K562 (cell line): ENCODE measurements around the gene GSC. TPM values are rescaled to one million over a fixed set of nuclear protein-coding genes. Genes with fewer than 3 reads are reported as not detected.

Experiments
- ATAC-seq: fragments of 200-7000 bp; cut with Tn5 transposase; 3 replicates; pipeline ENCODE4 v1.9.1; 2020; ENCODE audit warnings: moderate library complexity
- BruUV-seq: library from RNA; stranded (reverse); fragments of 400-500 nt; replicated peaks from 2 replicates; lab custom pipeline; 2021; lab: Mats Ljungman, UMichigan
- CTCF ChIA-PET: fragments of 300-600 bp; formaldehyde crosslinking; extraction: SDS; loops from one replicate; lab custom pipeline; 2021; ENCODE audit warnings: low intra/inter-chr PET ratio; lab: Yijun Ruan, JAX
- POLR2A ChIA-PET: fragments of 300-600, 350-650 bp; sonication (Branson Sonifier 250); formaldehyde crosslinking; extraction: SDS; loops from one replicate; lab custom pipeline; 2021; ENCODE audit warnings: antibody characterized with exemption, inconsistent platforms; lab: Yijun Ruan, JAX
- DNase-seq, 4 experiments: peaks; one replicate each; pipeline versions ENCODE4 v3.0.0 to v3.0.0-alpha.2; 2011 to 2018; ENCODE audit warnings: low spot score in 3 of 4, mixed read lengths in 3 of 4; ENCODE audit errors: extremely low read depth in 1 of 4
- FAIRE-seq: peaks from 2 replicates; lab custom pipeline; 2011; peaks lifted over from hg19 to GRCh38; lab: Jason Lieb, UNC
- H2AFZ ChIP-seq: 2 replicates; pipeline ENCODE4 v1.6.0; 2011; ENCODE audit warnings: low read depth, low read length, control low read depth, inconsistent platforms
- H3K27ac ChIP-seq: fragments of 200-600 bp; 3 replicates; pipeline ENCODE4 v1.8.0; 2011; ENCODE audit warnings: low read depth, mild to moderate bottlenecking, control low read depth, inconsistent platforms, low read length, moderate library complexity, mixed read lengths; ENCODE audit errors: extremely low read depth
- H3K27me3 ChIP-seq, 2 experiments: fragments of 300-600 bp in 1 of 2; 2 replicates in 1 of 2; 3 replicates in 1 of 2; pipeline versions ENCODE4 v1.6.0 to v1.8.0; 2011; ENCODE audit warnings: inconsistent platforms in 2 of 2, low read length in 2 of 2, mild to moderate bottlenecking in 1 of 2, mixed read lengths in 1 of 2, moderate library complexity in 1 of 2; ENCODE audit not compliant: control insufficient read depth in 2 of 2, insufficient read depth in 2 of 2
- H3K36me3 ChIP-seq: fragments of 300-600 bp; 3 replicates; pipeline ENCODE4 v1.8.0; 2011; ENCODE audit warnings: mild to moderate bottlenecking, low read length, inconsistent platforms; ENCODE audit not compliant: control insufficient read depth, insufficient read depth
- H3K4me1 ChIP-seq, 2 experiments: fragments of 200-600 bp in 1 of 2; replicated peaks in 1 of 2; 2 replicates in 1 of 2; 3 replicates in 1 of 2; pipeline versions ENCODE4 v1.5.1 to v1.8.0; 2011; ENCODE audit warnings: inconsistent platforms in 2 of 2, low read length in 2 of 2, mild to moderate bottlenecking in 1 of 2, mixed read lengths in 1 of 2, moderate library complexity in 1 of 2; ENCODE audit not compliant: control insufficient read depth in 2 of 2, insufficient read depth in 2 of 2
- H3K4me2 ChIP-seq: 2 replicates; pipeline ENCODE4 v1.6.1; 2011; ENCODE audit warnings: low read length, control low read depth, inconsistent platforms, mixed read lengths; ENCODE audit not compliant: insufficient read depth
- H3K4me3 ChIP-seq: fragments of 200-600 bp; sonication (generic), shearing (Covaris generic); 2 replicates; pipeline ENCODE4 v1.5.1; 2016; ENCODE audit warnings: control low read depth, inconsistent platforms
- H3K79me2 ChIP-seq: fragments of 200-600 bp; 3 replicates; pipeline ENCODE4 v1.8.0; 2011; ENCODE audit warnings: low read length, inconsistent platforms; ENCODE audit not compliant: control insufficient read depth, insufficient read depth
- H3K9ac ChIP-seq, 2 experiments: 2 replicates each; pipeline versions ENCODE4 v1.6.0 to v1.6.1; 2011; ENCODE audit warnings: low read depth in 2 of 2, low read length in 2 of 2, control low read depth in 1 of 2, inconsistent platforms in 1 of 2, mild to moderate bottlenecking in 1 of 2, mixed read lengths in 1 of 2; ENCODE audit not compliant: insufficient read depth in 1 of 2
- H3K9me1 ChIP-seq: one replicate; pipeline ENCODE4 v1.6.0; 2011; ENCODE audit warnings: inconsistent platforms, mild to moderate bottlenecking, low read length, moderate library complexity; ENCODE audit not compliant: control insufficient read depth, insufficient read depth
- H3K9me3 ChIP-seq: replicated peaks from 2 replicates; pipeline ENCODE4 v1.5.1; 2011; ENCODE audit warnings: low read depth, low read length, inconsistent platforms; ENCODE audit not compliant: control insufficient read depth, insufficient read depth
- H4K20me1 ChIP-seq: replicated peaks from 2 replicates; pipeline ENCODE4 v1.6.1; 2011; ENCODE audit warnings: low read length, inconsistent platforms, mixed read lengths; ENCODE audit not compliant: control insufficient read depth, insufficient read depth
- CBFB ChIP-seq: sonication (generic); formaldehyde crosslinking; IDR thresholded peaks from 2 replicates; pipeline ENCODE4 v1.4.0; 2020; ENCODE audit warnings: mild to moderate bottlenecking, missing genetic modification reagents
- DACH1 ChIP-seq: fragments of 450-650 bp; IDR thresholded peaks from 2 replicates; pipeline ENCODE4 v1.6.1; 2018; ENCODE audit not compliant: partially characterized antibody
- ETV6 ChIP-seq, 3 experiments: fragments of 150-350 bp in 1 of 3; sonication (generic) in 1 of 3; formaldehyde crosslinking in 1 of 3; IDR thresholded peaks; 2 replicates each; pipeline versions ENCODE4 v1.6.1 to v1.8.0; 2014 to 2022; ENCODE audit warnings: borderline replicate concordance in 2 of 3, low read depth in 2 of 3, antibody characterized with exemption in 1 of 3, low read length in 1 of 3, mild to moderate bottlenecking in 1 of 3, missing genetic modification reagents in 1 of 3
- GABPA ChIP-seq: fragments of 200-800 bp; sonication (Bioruptor generic); conservative IDR thresholded peaks from 2 replicates; pipeline ENCODE4 v1.6.1; 2016; ENCODE audit warnings: low read depth, missing genetic modification characterization, missing compliant biosample characterization
- HDAC6 ChIP-seq: IDR thresholded peaks from 2 replicates; pipeline ENCODE4 v1.6.1; 2012; ENCODE audit warnings: low read depth, mild to moderate bottlenecking, control low read depth, inconsistent platforms, low read length, moderate library complexity
- HMG20A ChIP-seq: fragments of 450-650 bp; formaldehyde crosslinking; conservative IDR thresholded peaks from 2 replicates; pipeline ENCODE4 v1.4.0; 2020; ENCODE audit warnings: mild to moderate bottlenecking, mixed read lengths
- RBM17 ChIP-seq: fragments of 200-400 bp; formaldehyde crosslinking; IDR thresholded peaks from 2 replicates; pipeline ENCODE4 v1.6.1; 2017; ENCODE audit warnings: low read depth, mild to moderate bottlenecking, low read length, borderline replicate concordance
- YBX1 ChIP-seq: fragments of 450-650 bp; IDR thresholded peaks from 2 replicates; pipeline ENCODE4 v1.7.1; 2016; ENCODE audit warnings: mild to moderate bottlenecking
- ZBTB1 ChIP-seq: sonication (generic); formaldehyde crosslinking; IDR thresholded peaks from 2 replicates; pipeline ENCODE4 v1.8.1; 2023; ENCODE audit warnings: missing genetic modification reagents, low read depth, mild to moderate bottlenecking, borderline replicate concordance
- ZNF436 ChIP-seq: fragments of 250-450, 450-650 bp; sonication (Bioruptor Pico); formaldehyde crosslinking; IDR thresholded peaks from 2 replicates; pipeline ENCODE4 v1.7.0; 2020; ENCODE audit warnings: mild to moderate bottlenecking
- ZNF583 ChIP-seq: fragments of 250-450 bp; sonication (Bioruptor Pico); IDR thresholded peaks from 2 replicates; pipeline ENCODE4 v1.4.0; 2020
- WGBS: fragments of 100-300 bp; shearing (Covaris generic); methylation state at CpG from one replicate; pipeline ENCODE4 v1.1.6; 2016; ENCODE audit warnings: low coverage, mixed read lengths; ENCODE audit not compliant: insufficient coverage; ENCODE audit errors: missing lambda C conversion rate; 5-methylcytosine and 5-hydroxymethylcytosine counted together
- in situ Hi-C: fragments of 300-500 bp; cut with MboI; formaldehyde crosslinking; loops from 4 replicates; pipeline ENCODE4 v1.15.0; 2018; ENCODE audit warnings: inconsistent platforms, mixed read lengths
- intact Hi-C: fragments of 100-400 bp; cut with micrococcal nuclease; formaldehyde crosslinking; loops from 2 replicates; pipeline ENCODE4 v1.14.2; 2022
- polyA plus RNA-seq, 8 experiments: library from polyadenylated mRNA; depleted of rRNA in 4 of 8; stranded (reverse) in 5 of 8; unstranded in 3 of 8; fragments of >200 nt; fragmentation: Nextera tagmentation in 2 of 8; fragmentation: Illumina TruSeq in 1 of 8; extraction: Ambion mirVana in 2 of 8; extraction: Trizol in 1 of 8; gene quantifications; 2 replicates each; pipeline versions ENCODE4 v1.2.1 to v1.2.3, GENCODE V29; 2011 to 2014; ENCODE audit warnings: inconsistent platforms in 1 of 8, missing spikeins in 1 of 8
- total RNA-seq, 7 experiments: library from RNA; depleted of rRNA in 6 of 7; stranded (reverse); fragments of >200 nt in 6 of 7; fragmentation: Illumina TruSeq in 2 of 7; extraction: Trizol in 2 of 7; gene quantifications; 2 replicates each; pipeline versions ENCODE4 v1.2.1 to v1.2.3, GENCODE V29; 2011 to 2021; ENCODE audit warnings: low replicate concordance in 1 of 7
- TF ChIP-seq, protein P1 (sequence below): sonication (generic); formaldehyde crosslinking; IDR thresholded peaks from 2 replicates; pipeline ENCODE4 v1.8.1; 2023; ENCODE audit warnings: mild to moderate bottlenecking, missing genetic modification reagents
- TF ChIP-seq, protein P2 (sequence below): fragments of 250-450 bp; sonication (Bioruptor Pico); IDR thresholded peaks from 2 replicates; pipeline ENCODE4 v1.4.0; 2020
- TF ChIP-seq, protein P3 (sequence below): sonication (generic); formaldehyde crosslinking; IDR thresholded peaks from 2 replicates; pipeline ENCODE4 v1.8.0; 2022; ENCODE audit warnings: missing genetic modification reagents, mild to moderate bottlenecking, borderline replicate concordance
- TF ChIP-seq, protein P4 (sequence below): sonication (generic); formaldehyde crosslinking; IDR thresholded peaks from 2 replicates; pipeline ENCODE4 v1.8.0; 2022; ENCODE audit warnings: mild to moderate bottlenecking, low read depth, missing genetic modification reagents

Gene GSC
- total and polyA plus RNA-seq, 9 of the 15 experiments (the other 6 are each of a cell fraction or from before 2014, with no cell fraction given): not detected

DNA sequence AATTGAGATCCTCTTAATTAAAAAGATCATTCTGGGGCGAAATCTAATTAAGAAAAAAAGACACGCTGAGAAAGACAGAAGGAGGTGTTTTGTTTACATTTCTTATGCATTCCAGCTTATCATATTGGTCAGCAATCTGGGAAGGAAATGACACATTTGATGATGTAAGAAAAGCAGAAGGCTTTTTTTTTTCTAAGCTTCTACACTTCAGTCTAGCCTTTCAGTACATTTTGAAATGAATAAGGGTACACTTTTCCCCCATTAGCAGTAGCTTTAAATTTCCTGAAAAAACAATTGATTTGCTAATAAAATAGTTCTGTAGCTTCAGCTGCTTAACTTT lies 5.9 kb upstream of the GSC start (continued):
- TF ChIP-seq ZNF436 (CRISPR knock-in tag) (no peak), ZBTB1 (no peak)

DNA sequence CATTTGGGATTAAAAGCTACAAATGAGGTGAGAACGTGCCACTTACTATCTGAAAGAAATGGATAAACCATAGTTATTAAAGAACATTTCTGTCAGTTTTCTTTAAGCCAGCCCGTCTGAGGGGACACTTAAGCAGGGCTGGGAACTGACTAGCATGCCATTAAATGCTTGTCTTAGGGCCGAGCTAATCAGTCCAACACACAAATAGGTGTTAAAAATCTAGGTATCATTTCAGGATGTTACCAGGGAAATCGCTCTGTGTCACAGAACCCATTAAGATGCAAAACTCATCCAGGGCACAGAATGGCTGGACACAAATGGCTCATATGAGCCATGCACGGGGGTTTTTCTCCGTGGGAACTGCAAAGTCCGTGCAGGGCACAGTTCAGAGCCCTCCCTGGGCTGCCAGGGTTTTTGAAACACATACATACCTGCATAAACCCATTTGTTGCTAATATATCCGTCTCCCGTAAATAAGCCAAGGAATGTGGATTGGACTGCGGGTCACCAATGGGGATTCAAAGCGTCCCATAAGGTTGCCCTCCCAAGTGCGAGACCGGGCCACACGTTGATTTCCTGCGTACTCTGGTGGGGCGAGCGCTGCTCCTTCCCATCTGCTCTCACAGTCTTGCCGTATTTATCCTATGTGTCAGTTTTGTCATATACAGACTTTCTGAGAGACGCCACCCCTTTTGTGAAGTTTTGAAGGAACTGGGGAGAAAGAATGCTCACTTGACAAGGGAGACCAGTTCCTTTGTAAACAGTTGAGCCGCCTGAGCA lies 5.4 kb upstream of the GSC start:
- POLR2A ChIA-PET: interaction anchor here (0.6 kb wide), 1 partner anchor 19 kb away, joined by 3 read pairs; no protein-coding TSS in a partner anchor
- ATAC-seq: no peak
- Histone ChIP-seq H3K36me3 (no peaks in the 10 kb centered on the region), H3K9me1 (no peaks in the 10 kb centered on the region), H3K79me2 (no peaks in the 10 kb centered on the region), H3K4me3 (no peak overlapping the region), H4K20me1 (no peaks in the 10 kb centered on the region), H3K9me3 (no peaks in the 10 kb centered on the region), H3K27ac (no peak overlapping the region), H3K4me2 (no peak overlapping the region), H2AFZ (no peak overlapping the region), H3K4me1 (no peaks in the 10 kb centered on the region), H3K27me3 (peaks cover 0 to 38% of the 10 kb centered on the region in 2 experiments; a peak in 3 of 5 replicates), H3K9ac (no peak overlapping the region)
- BruUV-seq: no TSS peak
- FAIRE-seq: no peak
- intact Hi-C loops: no loop called here
- WGBS: under 1% methylated on average over 16 of the region's 20 CpGs
- CTCF ChIA-PET: no interaction called here
- in situ Hi-C loops: no loop called here
- DNase-seq: no peak
- TF ChIP-seq, protein P1, sequence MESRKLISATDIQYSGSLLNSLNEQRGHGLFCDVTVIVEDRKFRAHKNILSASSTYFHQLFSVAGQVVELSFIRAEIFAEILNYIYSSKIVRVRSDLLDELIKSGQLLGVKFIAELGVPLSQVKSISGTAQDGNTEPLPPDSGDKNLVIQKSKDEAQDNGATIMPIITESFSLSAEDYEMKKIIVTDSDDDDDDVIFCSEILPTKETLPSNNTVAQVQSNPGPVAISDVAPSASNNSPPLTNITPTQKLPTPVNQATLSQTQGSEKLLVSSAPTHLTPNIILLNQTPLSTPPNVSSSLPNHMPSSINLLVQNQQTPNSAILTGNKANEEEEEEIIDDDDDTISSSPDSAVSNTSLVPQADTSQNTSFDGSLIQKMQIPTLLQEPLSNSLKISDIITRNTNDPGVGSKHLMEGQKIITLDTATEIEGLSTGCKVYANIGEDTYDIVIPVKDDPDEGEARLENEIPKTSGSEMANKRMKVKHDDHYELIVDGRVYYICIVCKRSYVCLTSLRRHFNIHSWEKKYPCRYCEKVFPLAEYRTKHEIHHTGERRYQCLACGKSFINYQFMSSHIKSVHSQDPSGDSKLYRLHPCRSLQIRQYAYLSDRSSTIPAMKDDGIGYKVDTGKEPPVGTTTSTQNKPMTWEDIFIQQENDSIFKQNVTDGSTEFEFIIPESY (CRISPR knock-in tag): no peak
- TF ChIP-seq YBX1 (no peak), RBM17 (no peak), HDAC6 (no peak), DACH1 (no peak), ZNF583 (CRISPR knock-in tag) (no peak), ETV6 (IDR thresholded peaks at IDR 0.05; ENCODE audit: borderline replicate concordance in 1 of 2, low read depth in 2 of 2, low read length in 1 of 2) (no peak), ETV6 (CRISPR knock-in tag; IDR thresholded peaks at IDR 0.05; ENCODE audit: borderline replicate concordance) (no peak), CBFB (CRISPR knock-in tag) (no peak), HMG20A (no peak), GABPA (no peak)
- TF ChIP-seq, protein P2, sequence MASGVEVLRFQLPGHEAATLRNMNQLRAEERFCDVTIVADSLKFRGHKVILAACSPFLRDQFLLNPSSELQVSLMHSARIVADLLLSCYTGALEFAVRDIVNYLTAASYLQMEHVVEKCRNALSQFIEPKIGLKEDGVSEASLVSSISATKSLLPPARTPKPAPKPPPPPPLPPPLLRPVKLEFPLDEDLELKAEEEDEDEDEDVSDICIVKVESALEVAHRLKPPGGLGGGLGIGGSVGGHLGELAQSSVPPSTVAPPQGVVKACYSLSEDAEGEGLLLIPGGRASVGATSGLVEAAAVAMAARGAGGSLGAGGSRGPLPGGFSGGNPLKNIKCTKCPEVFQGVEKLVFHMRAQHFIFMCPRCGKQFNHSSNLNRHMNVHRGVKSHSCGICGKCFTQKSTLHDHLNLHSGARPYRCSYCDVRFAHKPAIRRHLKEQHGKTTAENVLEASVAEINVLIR: no peak
- TF ChIP-seq, protein P3, sequence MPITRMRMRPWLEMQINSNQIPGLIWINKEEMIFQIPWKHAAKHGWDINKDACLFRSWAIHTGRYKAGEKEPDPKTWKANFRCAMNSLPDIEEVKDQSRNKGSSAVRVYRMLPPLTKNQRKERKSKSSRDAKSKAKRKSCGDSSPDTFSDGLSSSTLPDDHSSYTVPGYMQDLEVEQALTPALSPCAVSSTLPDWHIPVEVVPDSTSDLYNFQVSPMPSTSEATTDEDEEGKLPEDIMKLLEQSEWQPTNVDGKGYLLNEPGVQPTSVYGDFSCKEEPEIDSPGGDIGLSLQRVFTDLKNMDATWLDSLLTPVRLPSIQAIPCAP (CRISPR knock-in tag): no peak
- TF ChIP-seq, protein P4, sequence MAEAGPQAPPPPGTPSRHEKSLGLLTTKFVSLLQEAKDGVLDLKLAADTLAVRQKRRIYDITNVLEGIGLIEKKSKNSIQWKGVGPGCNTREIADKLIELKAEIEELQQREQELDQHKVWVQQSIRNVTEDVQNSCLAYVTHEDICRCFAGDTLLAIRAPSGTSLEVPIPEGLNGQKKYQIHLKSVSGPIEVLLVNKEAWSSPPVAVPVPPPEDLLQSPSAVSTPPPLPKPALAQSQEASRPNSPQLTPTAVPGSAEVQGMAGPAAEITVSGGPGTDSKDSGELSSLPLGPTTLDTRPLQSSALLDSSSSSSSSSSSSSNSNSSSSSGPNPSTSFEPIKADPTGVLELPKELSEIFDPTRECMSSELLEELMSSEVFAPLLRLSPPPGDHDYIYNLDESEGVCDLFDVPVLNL (CRISPR knock-in tag): no peak
